Measurements from ENCODE around the gene FAM240A.
"Not testable (repeated sequence)": the region's sequence is repeated elsewhere in the genome, so short reads cannot be mapped to it uniquely, and the experiment has no call there.

Gene FAM240A

GRCh38 chr3:46577580-46578249 is 34.6 kb upstream of the FAM240A start:
- H3K4me3 Mint-ChIP-seq, H3K4me1 Mint-ChIP-seq: not testable (repeated sequence)

GRCh38 chr3:46578973-46579755 is 33.2 kb upstream of the FAM240A start:
- no peaks in the 10 kb centered on the region for H3K36me3 Mint-ChIP-seq (ENCODE audit: insufficient read depth)
- ATAC-seq (replicated peaks; ENCODE audit: extremely low read depth, poor library complexity, severe bottlenecking), result no peak
- H3K4me3 Mint-ChIP-seq, result no peak overlapping the region
- H3K9me3 Mint-ChIP-seq, result no peaks in the 10 kb centered on the region
- H3K27ac Mint-ChIP-seq (ENCODE audit: low read depth), result no peak overlapping the region
- no peaks in the 10 kb centered on the region for H3K4me1 Mint-ChIP-seq
- no peak for DNase-seq (ENCODE audit: low spot score in 2 of 2)
- H3K27me3 Mint-ChIP-seq, result no peaks in the 10 kb centered on the region

More at GRCh38 chr3:46577580-46578249, 34.6 kb upstream of the FAM240A start:
- DNase-seq (ENCODE audit: low spot score in 2 of 2); H3K27me3 Mint-ChIP-seq; H3K9me3 Mint-ChIP-seq; H3K36me3 Mint-ChIP-seq (ENCODE audit: insufficient read depth); H3K27ac Mint-ChIP-seq (ENCODE audit: low read depth); ATAC-seq (replicated peaks; ENCODE audit: extremely low read depth, poor library complexity, severe bottlenecking): not testable (repeated sequence)

- Mint-ChIP-seq H3K4me1 (no peaks in the 10 kb centered on the region), H3K4me3 (no peak overlapping the region), H3K27ac (ENCODE audit: low read depth) (no peak overlapping the region), H3K9me3 (no peaks in the 10 kb centered on the region), H3K36me3 (ENCODE audit: insufficient read depth) (no peaks in the 10 kb centered on the region), H3K27me3 (no peaks in the 10 kb centered on the region)
- no peak for ATAC-seq (replicated peaks; ENCODE audit: extremely low read depth, poor library complexity, severe bottlenecking)
- no peak for DNase-seq (ENCODE audit: low spot score in 2 of 2)
These were observed 32.5 kb upstream of the FAM240A start for GRCh38 chr3:46579756-46580286.

- no peak overlapping the region for H3K27ac Mint-ChIP-seq (ENCODE audit: low read depth)
- no peaks in the 10 kb centered on the region for H3K4me1 Mint-ChIP-seq
- no peaks in the 10 kb centered on the region for H3K36me3 Mint-ChIP-seq (ENCODE audit: insufficient read depth)
- no peaks in the 10 kb centered on the region for H3K9me3 Mint-ChIP-seq
- DNase-seq (ENCODE audit: low spot score in 2 of 2), result no peak
- H3K27me3 Mint-ChIP-seq, result no peaks in the 10 kb centered on the region
- ATAC-seq (replicated peaks; ENCODE audit: extremely low read depth, poor library complexity, severe bottlenecking), result no peak
- H3K4me3 Mint-ChIP-seq, result no peak overlapping the region
These were observed 31.6 kb upstream of the FAM240A start for GRCh38 chr3:46580675-46581074.

- no peaks in the 10 kb centered on the region for H3K4me1 Mint-ChIP-seq
- H3K4me3 Mint-ChIP-seq, result no peak overlapping the region
- peaks cover 37% of the 10 kb centered on the region for H3K27me3 Mint-ChIP-seq
- ATAC-seq (replicated peaks; ENCODE audit: extremely low read depth, poor library complexity, severe bottlenecking) (no peak), DNase-seq (ENCODE audit: low spot score in 2 of 2) (no peak)
- no peaks in the 10 kb centered on the region for H3K36me3 Mint-ChIP-seq (ENCODE audit: insufficient read depth)
- no peak overlapping the region for H3K27ac Mint-ChIP-seq (ENCODE audit: low read depth)
- H3K9me3 Mint-ChIP-seq, result no peaks in the 10 kb centered on the region
These were observed 27.5 kb upstream of the FAM240A start for GRCh38 chr3:46584598-46585467.

GRCh38 chr3:46585799-46586693 is 26.3 kb upstream of the FAM240A start:
- no peak overlapping the region for H3K27ac Mint-ChIP-seq (ENCODE audit: low read depth)
- H3K4me3 Mint-ChIP-seq, result no peak overlapping the region
- peaks cover 44% of the 10 kb centered on the region for H3K27me3 Mint-ChIP-seq
- H3K4me1 Mint-ChIP-seq, result no peaks in the 10 kb centered on the region
- no peaks in the 10 kb centered on the region for H3K9me3 Mint-ChIP-seq
- ATAC-seq (replicated peaks; ENCODE audit: extremely low read depth, poor library complexity, severe bottlenecking) (no peak), DNase-seq (ENCODE audit: low spot score in 2 of 2) (no peak)
- no peaks in the 10 kb centered on the region for H3K36me3 Mint-ChIP-seq (ENCODE audit: insufficient read depth)

- no peaks in the 10 kb centered on the region for H3K36me3 Mint-ChIP-seq (ENCODE audit: insufficient read depth)
- no peak overlapping the region for H3K4me3 Mint-ChIP-seq
- no peaks in the 10 kb centered on the region for H3K4me1 Mint-ChIP-seq
- no peak overlapping the region for H3K27ac Mint-ChIP-seq (ENCODE audit: low read depth)
- H3K27me3 Mint-ChIP-seq, result peaks cover 50% of the 10 kb centered on the region
- no peaks in the 10 kb centered on the region for H3K9me3 Mint-ChIP-seq
- no peak for ATAC-seq (replicated peaks; ENCODE audit: extremely low read depth, poor library complexity, severe bottlenecking)
- no peak for DNase-seq (ENCODE audit: low spot score in 2 of 2)
These were observed 25.5 kb upstream of the FAM240A start for GRCh38 chr3:46586738-46587246.

- not testable (repeated sequence) for H3K4me3 Mint-ChIP-seq; H3K4me1 Mint-ChIP-seq; DNase-seq (ENCODE audit: low spot score in 2 of 2); H3K27ac Mint-ChIP-seq (ENCODE audit: low read depth); H3K9me3 Mint-ChIP-seq; H3K36me3 Mint-ChIP-seq (ENCODE audit: insufficient read depth); ATAC-seq (replicated peaks; ENCODE audit: extremely low read depth, poor library complexity, severe bottlenecking)
- peaks cover 54% of the 10 kb centered on the region for H3K27me3 Mint-ChIP-seq
These were observed 25.1 kb upstream of the FAM240A start for GRCh38 chr3:46587268-46587667.

GRCh38 chr3:46593274-46593862 is 19.0 kb upstream of the FAM240A start:
- Mint-ChIP-seq H3K27ac (ENCODE audit: low read depth) (no peak overlapping the region), H3K9me3 (no peaks in the 10 kb centered on the region), H3K36me3 (ENCODE audit: insufficient read depth) (no peaks in the 10 kb centered on the region), H3K27me3 (peaks cover 31% of the 10 kb centered on the region), H3K4me3 (no peak overlapping the region), H3K4me1 (no peaks in the 10 kb centered on the region)
- no peak for DNase-seq (ENCODE audit: low spot score in 2 of 2)
- no peak for ATAC-seq (replicated peaks; ENCODE audit: extremely low read depth, poor library complexity, severe bottlenecking)

GRCh38 chr3:46593979-46594378 is 18.3 kb upstream of the FAM240A start:
- DNase-seq (ENCODE audit: low spot score in 2 of 2) (no peak), ATAC-seq (replicated peaks; ENCODE audit: extremely low read depth, poor library complexity, severe bottlenecking) (no peak)
- Mint-ChIP-seq H3K27me3 (peaks cover 25% of the 10 kb centered on the region), H3K4me1 (no peaks in the 10 kb centered on the region), H3K9me3 (no peaks in the 10 kb centered on the region), H3K27ac (ENCODE audit: low read depth) (no peak overlapping the region), H3K36me3 (ENCODE audit: insufficient read depth) (no peaks in the 10 kb centered on the region), H3K4me3 (no peak overlapping the region)

- Mint-ChIP-seq H3K27ac (ENCODE audit: low read depth) (no peak overlapping the region), H3K4me3 (no peak overlapping the region), H3K36me3 (ENCODE audit: insufficient read depth) (no peaks in the 10 kb centered on the region), H3K9me3 (no peaks in the 10 kb centered on the region), H3K27me3 (peaks cover 17% of the 10 kb centered on the region), H3K4me1 (no peaks in the 10 kb centered on the region)
- ATAC-seq (replicated peaks; ENCODE audit: extremely low read depth, poor library complexity, severe bottlenecking), result no peak
- no peak for DNase-seq (ENCODE audit: low spot score in 2 of 2)
These were observed 17.6 kb upstream of the FAM240A start for GRCh38 chr3:46594723-46595122.
